C4-2B (cell line): ENCODE results near the gene FAM168A.

Source experiments
- CTCF ChIP-seq: fragments of 450-650 bp; conservative IDR thresholded peaks from 2 replicates; pipeline ENCODE4 v1.5.1; 2017; ENCODE audit warnings: mild to moderate bottlenecking
- ZFX ChIP-seq: fragments of 450-650 bp; IDR thresholded peaks from 2 replicates; pipeline ENCODE4 v1.6.1; 2017

- no peak for TF ChIP-seq CTCF
- no peak for TF ChIP-seq ZFX
Observed at GRCh38 chr11:73379189-73379880, 218.6 kb downstream of the FAM168A start.
